Measurements from ENCODE around the gene MAN2A1. TPM values are rescaled to one million over a fixed set of nuclear protein-coding genes. Genes with fewer than 3 reads are reported as not detected.

The MAN2A1 gene
- total and polyA plus RNA-seq, 2 donors (not counting 1 experiment from before 2014, with no cell fraction given), result 51.6 to 70.5 TPM

GRCh38 chr5:109692852-109693251 lies 3.1 kb downstream of the MAN2A1 start:
- H3K4me1 ChIP-seq (ENCODE audit: control insufficient read depth, extremely low read depth, insufficient read depth, low read length), result peaks cover 8% of the 10 kb centered on the region
- no peaks in the 10 kb centered on the region for H4K20me1 ChIP-seq (ENCODE audit: control insufficient read depth, extremely low read depth, insufficient read depth, low read length)
- TF ChIP-seq CTCF (conservative IDR thresholded peaks at IDR 0.05 in 1 of 2, IDR thresholded peaks at IDR 0.05 in 1 of 2; ENCODE audit: low read depth in 1 of 2, low read length in 2 of 2) (no peak), EZH2 (IDR thresholded peaks at IDR 0.05; ENCODE audit: low read length, missing control alignments) (no peak)
- H3K79me2 ChIP-seq (ENCODE audit: control insufficient read depth, insufficient read depth, low read length), result peaks cover 51% of the 10 kb centered on the region
- H3K27ac ChIP-seq (ENCODE audit: insufficient read depth, low read length), result no peak overlapping the region
- DNase-seq (ENCODE audit: low read depth in 2 of 2), result no peak
- H3K9me3 ChIP-seq (ENCODE audit: control insufficient read depth, insufficient read depth, low read depth, low read length), result no peaks in the 10 kb centered on the region
- peak overlapping the region; percentile 72 for H3K4me2 ChIP-seq (ENCODE audit: extremely low read depth, insufficient read depth, low read length)
- no peaks in the 10 kb centered on the region for H3K27me3 ChIP-seq (ENCODE audit: control insufficient read depth, insufficient read depth, low read length)
- no peaks in the 10 kb centered on the region for H3K36me3 ChIP-seq (ENCODE audit: control insufficient read depth, insufficient read depth, low read length)
- no peak overlapping the region for H2AFZ ChIP-seq (ENCODE audit: low read length)
- peak overlapping the region in 1 of 4 experiments; percentile 8 for H3K4me3 ChIP-seq (replicated peaks in 1 of 4; ENCODE audit: control extremely low read depth in 1 of 4, insufficient read depth in 1 of 4, low read depth in 3 of 4, low read length in 4 of 4)
- no peak overlapping the region for H3K9ac ChIP-seq (ENCODE audit: insufficient read depth, low read length)

GRCh38 chr5:109693535-109694400 lies 4.0 kb downstream of the MAN2A1 start:
- Histone ChIP-seq H3K9me3 (ENCODE audit: control insufficient read depth, insufficient read depth, low read depth, low read length) (no peaks in the 10 kb centered on the region), H3K27ac (ENCODE audit: insufficient read depth, low read length) (peak overlapping the region; percentile 13), H3K4me3 (replicated peaks in 1 of 4; ENCODE audit: control extremely low read depth in 1 of 4, insufficient read depth in 1 of 4, low read depth in 3 of 4, low read length in 4 of 4) (peak overlapping the region in 2 of 4 experiments; percentile 8 to 9), H3K4me2 (ENCODE audit: extremely low read depth, insufficient read depth, low read length) (peak overlapping the region; percentile 72), H3K4me1 (ENCODE audit: control insufficient read depth, extremely low read depth, insufficient read depth, low read length) (peaks cover 8% of the 10 kb centered on the region), H3K79me2 (ENCODE audit: control insufficient read depth, insufficient read depth, low read length) (peaks cover 54% of the 10 kb centered on the region), H3K9ac (ENCODE audit: insufficient read depth, low read length) (no peak overlapping the region), H2AFZ (ENCODE audit: low read length) (no peak overlapping the region), H3K27me3 (ENCODE audit: control insufficient read depth, insufficient read depth, low read length) (no peaks in the 10 kb centered on the region), H3K36me3 (ENCODE audit: control insufficient read depth, insufficient read depth, low read length) (no peaks in the 10 kb centered on the region), H4K20me1 (ENCODE audit: control insufficient read depth, extremely low read depth, insufficient read depth, low read length) (no peaks in the 10 kb centered on the region)
- DNase-seq (ENCODE audit: low read depth in 2 of 2), result peak; percentile 24 to 75
- TF ChIP-seq EZH2 (IDR thresholded peaks at IDR 0.05; ENCODE audit: low read length, missing control alignments) (no peak), CTCF (conservative IDR thresholded peaks at IDR 0.05 in 1 of 2, IDR thresholded peaks at IDR 0.05 in 1 of 2; ENCODE audit: low read depth in 1 of 2, low read length in 2 of 2) (no peak)

GRCh38 chr5:109694451-109694891 lies 4.7 kb downstream of the MAN2A1 start:
- Histone ChIP-seq H3K4me3 (replicated peaks in 1 of 4; ENCODE audit: control extremely low read depth in 1 of 4, insufficient read depth in 1 of 4, low read depth in 3 of 4, low read length in 4 of 4) (no peak overlapping the region), H3K36me3 (ENCODE audit: control insufficient read depth, insufficient read depth, low read length) (no peaks in the 10 kb centered on the region), H3K9me3 (ENCODE audit: control insufficient read depth, insufficient read depth, low read depth, low read length) (no peaks in the 10 kb centered on the region), H3K4me1 (ENCODE audit: control insufficient read depth, extremely low read depth, insufficient read depth, low read length) (peaks cover 8% of the 10 kb centered on the region), H4K20me1 (ENCODE audit: control insufficient read depth, extremely low read depth, insufficient read depth, low read length) (no peaks in the 10 kb centered on the region), H3K9ac (ENCODE audit: insufficient read depth, low read length) (no peak overlapping the region), H3K4me2 (ENCODE audit: extremely low read depth, insufficient read depth, low read length) (no peak overlapping the region), H2AFZ (ENCODE audit: low read length) (no peak overlapping the region), H3K27me3 (ENCODE audit: control insufficient read depth, insufficient read depth, low read length) (no peaks in the 10 kb centered on the region), H3K27ac (ENCODE audit: insufficient read depth, low read length) (no peak overlapping the region), H3K79me2 (ENCODE audit: control insufficient read depth, insufficient read depth, low read length) (peaks cover 55% of the 10 kb centered on the region)
- TF ChIP-seq CTCF (conservative IDR thresholded peaks at IDR 0.05 in 1 of 2, IDR thresholded peaks at IDR 0.05 in 1 of 2; ENCODE audit: low read depth in 1 of 2, low read length in 2 of 2) (no peak), EZH2 (IDR thresholded peaks at IDR 0.05; ENCODE audit: low read length, missing control alignments) (no peak)
- DNase-seq (ENCODE audit: low read depth in 2 of 2), result peak; percentile 31 to 75

All from fibroblast of lung (primary cell).